SU-DHL-6 (cell line): ENCODE measurements around the gene UQCRC1.

Source experiments
- H2AFZ ChIP-seq: fragments of 200-600 bp; sonication (generic); 2 replicates; pipeline ENCODE4 v1.6.1; 2014; ENCODE audit warnings: low read depth, mild to moderate bottlenecking, moderate library complexity, mixed read lengths, antibody characterized with exemption, low read length; ENCODE audit not compliant: severe bottlenecking
- H3F3A ChIP-seq: fragments of 200-600 bp; shearing (Covaris generic); 2 replicates; pipeline ENCODE4 v1.6.0; 2016; ENCODE audit warnings: antibody characterized with exemption, mild to moderate bottlenecking; ENCODE audit not compliant: insufficient read depth
- H3K27ac ChIP-seq: fragments of 200-600 bp; sonication (generic); 2 replicates; pipeline ENCODE4 v1.5.1; 2016; ENCODE audit warnings: low read depth, mild to moderate bottlenecking, low read length, moderate library complexity, mixed read lengths
- H3K27me3 ChIP-seq: fragments of 200-600 bp; sonication (generic), shearing (Covaris generic); 2 replicates; pipeline ENCODE4 v1.6.0; 2014; ENCODE audit warnings: mild to moderate bottlenecking, low read length
- H3K36me3 ChIP-seq: fragments of 200-600 bp; sonication (generic); 2 replicates; pipeline ENCODE4 v1.6.1; 2014; ENCODE audit warnings: mild to moderate bottlenecking, low read length, mixed read lengths
- H3K4me2 ChIP-seq: fragments of 300-600, 200-600 bp; shearing (Covaris generic), sonication (generic); 2 replicates; pipeline ENCODE4 v1.6.0; 2014; ENCODE audit warnings: low read length, low read depth, mild to moderate bottlenecking; ENCODE audit not compliant: poor library complexity, severe bottlenecking
- H3K4me3 ChIP-seq: fragments of 200-600 bp; sonication (generic); 2 replicates; pipeline ENCODE4 v1.5.1; 2014; ENCODE audit warnings: antibody characterized with exemption, low read length, mild to moderate bottlenecking, mixed read lengths; ENCODE audit not compliant: insufficient read depth, poor library complexity, severe bottlenecking
- H3K79me2 ChIP-seq: fragments of 200-600 bp; sonication (generic); 2 replicates; pipeline ENCODE4 v1.6.1; 2014; ENCODE audit warnings: mild to moderate bottlenecking, low read length, moderate library complexity; ENCODE audit not compliant: insufficient read depth
- H3K9ac ChIP-seq: fragments of 200-600 bp; sonication (generic); 2 replicates; pipeline ENCODE4 v1.7.0; 2014; ENCODE audit warnings: mild to moderate bottlenecking, low read length
- H3K9me2 ChIP-seq: fragments of 200-600 bp; sonication (generic); replicated peaks from 2 replicates; pipeline ENCODE4 v1.6.1; 2014; ENCODE audit warnings: low read length; ENCODE audit not compliant: insufficient read depth
- H3K9me3 ChIP-seq: fragments of 200-600 bp; sonication (generic); 2 replicates; pipeline ENCODE4 v1.6.1; 2014; ENCODE audit warnings: low read length, mixed read lengths; ENCODE audit not compliant: insufficient read depth
- H4K20me1 ChIP-seq: fragments of 200-600 bp; sonication (generic); 2 replicates; pipeline ENCODE4 v1.6.1; 2014; ENCODE audit warnings: low read depth, mild to moderate bottlenecking, antibody characterized with exemption, low read length, moderate library complexity, mixed read lengths
- EZH2phosphoT487 ChIP-seq: fragments of 200-600 bp; sonication (generic), shearing (Covaris generic); conservative IDR thresholded peaks from 2 replicates; pipeline ENCODE4 v1.6.1; 2018; ENCODE audit warnings: mild to moderate bottlenecking, antibody characterized with exemption, low read length, moderate library complexity, mixed read lengths
- TF ChIP-seq, protein P1 (sequence below): fragments of 200-600 bp; sonication (generic); IDR thresholded peaks from one replicate; pipeline ENCODE4 v1.5.1; 2017; ENCODE audit warnings: antibody characterized with exemption, mild to moderate bottlenecking, low read length, moderate library complexity; ENCODE audit not compliant: insufficient read depth, poor library complexity, severe bottlenecking

The UQCRC1 gene

DNA sequence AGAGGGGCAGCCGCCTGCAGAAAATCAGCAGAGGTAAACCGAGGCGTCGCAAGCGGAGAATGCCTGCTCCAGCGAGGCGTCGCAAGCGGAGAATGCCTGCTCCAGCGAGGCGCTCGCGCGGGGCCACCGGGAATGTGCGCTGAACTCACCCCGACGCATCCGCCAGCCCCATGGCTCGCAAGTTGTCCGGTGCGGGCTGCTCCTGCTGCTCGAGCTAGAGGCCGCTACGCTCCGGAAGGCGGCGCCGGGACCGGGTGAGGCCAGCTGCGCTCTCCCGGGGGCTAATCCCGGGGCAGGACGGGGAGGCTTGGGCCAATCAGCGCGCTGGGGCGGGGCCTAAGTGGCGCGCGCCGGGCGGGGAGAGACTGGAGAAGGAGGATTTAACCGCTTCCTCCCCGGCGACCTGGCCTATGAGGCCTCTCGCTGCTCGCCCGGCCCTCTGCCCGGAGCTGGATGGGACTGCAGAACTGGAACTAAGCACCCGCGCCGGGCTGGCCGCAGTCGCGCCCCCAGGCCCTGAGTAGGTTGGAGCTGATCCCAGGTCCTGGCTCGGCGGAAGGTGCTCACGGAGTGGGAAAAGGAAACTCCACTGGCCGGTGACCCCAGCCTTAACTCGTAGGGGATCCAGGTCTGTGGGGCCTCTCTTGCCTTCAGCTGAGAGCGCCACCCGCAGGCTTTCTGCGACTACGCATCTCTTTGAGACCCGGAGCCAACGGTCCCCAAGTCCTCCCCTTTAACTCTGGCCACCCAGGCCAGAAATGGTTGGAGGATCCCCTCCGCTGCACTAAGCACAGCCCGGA is 26.0 kb upstream of the UQCRC1 start, which contains the start of gene SLC26A6:
SLC26A6 (minus strand) TSS at position 240 of the 800 bp plus-strand sequence; CDS start at position 172, 68 bp downstream.
- Histone ChIP-seq H3K4me3 (peak within 1 kb of the TSS; percentile 71), H3K27ac (peak within 1 kb of the TSS; percentile 54)

DNA sequence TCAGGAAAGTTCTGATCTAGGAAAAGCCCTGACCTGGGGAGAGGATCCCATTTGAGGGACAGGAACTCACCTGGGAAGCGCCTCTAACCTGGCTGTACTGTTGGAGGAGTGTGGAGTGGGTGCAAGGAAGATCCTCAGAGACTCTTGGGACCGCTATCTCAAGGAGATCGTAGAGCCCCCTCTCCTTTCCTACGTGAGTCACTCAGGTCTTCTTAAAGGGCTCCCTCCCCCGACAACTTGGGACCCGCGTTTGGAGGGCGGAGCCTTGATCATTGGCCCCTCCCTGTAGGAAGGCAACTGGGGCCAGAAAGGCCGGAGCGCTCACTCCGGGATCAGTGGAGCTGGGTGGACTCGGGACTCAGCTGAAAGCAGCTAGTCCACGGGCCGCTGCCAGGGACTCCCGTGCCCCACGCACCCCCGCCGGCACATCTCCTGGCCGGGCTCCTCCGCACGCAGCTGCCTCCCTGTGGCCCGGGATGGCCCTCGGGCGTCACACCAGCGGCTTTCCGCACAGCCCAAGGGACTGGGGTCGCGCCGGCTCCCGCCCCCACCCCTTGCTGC is 25.3 kb upstream of the UQCRC1 start:
- Histone ChIP-seq H3K36me3 (no peaks in the 10 kb centered on the region), H3K9ac (peak overlapping the region; percentile 88)

More for the DNA sequence above, 26.0 kb upstream of the UQCRC1 start, which contains the start of gene SLC26A6:
- H3K9me2 ChIP-seq: no peaks in the 10 kb centered on the region
- H3K9ac ChIP-seq: peak within 1 kb of the TSS; percentile 88
- H3K36me3 ChIP-seq: no peaks in the 10 kb centered on the region
- H3K79me2 ChIP-seq: no peaks in the 10 kb centered on the region
- TF ChIP-seq, protein P1, sequence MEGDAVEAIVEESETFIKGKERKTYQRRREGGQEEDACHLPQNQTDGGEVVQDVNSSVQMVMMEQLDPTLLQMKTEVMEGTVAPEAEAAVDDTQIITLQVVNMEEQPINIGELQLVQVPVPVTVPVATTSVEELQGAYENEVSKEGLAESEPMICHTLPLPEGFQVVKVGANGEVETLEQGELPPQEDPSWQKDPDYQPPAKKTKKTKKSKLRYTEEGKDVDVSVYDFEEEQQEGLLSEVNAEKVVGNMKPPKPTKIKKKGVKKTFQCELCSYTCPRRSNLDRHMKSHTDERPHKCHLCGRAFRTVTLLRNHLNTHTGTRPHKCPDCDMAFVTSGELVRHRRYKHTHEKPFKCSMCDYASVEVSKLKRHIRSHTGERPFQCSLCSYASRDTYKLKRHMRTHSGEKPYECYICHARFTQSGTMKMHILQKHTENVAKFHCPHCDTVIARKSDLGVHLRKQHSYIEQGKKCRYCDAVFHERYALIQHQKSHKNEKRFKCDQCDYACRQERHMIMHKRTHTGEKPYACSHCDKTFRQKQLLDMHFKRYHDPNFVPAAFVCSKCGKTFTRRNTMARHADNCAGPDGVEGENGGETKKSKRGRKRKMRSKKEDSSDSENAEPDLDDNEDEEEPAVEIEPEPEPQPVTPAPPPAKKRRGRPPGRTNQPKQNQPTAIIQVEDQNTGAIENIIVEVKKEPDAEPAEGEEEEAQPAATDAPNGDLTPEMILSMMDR: peak; percentile 58
- no peak for TF ChIP-seq EZH2phosphoT487
- H3K27me3 ChIP-seq: no peaks in the 10 kb centered on the region
- H3K9me3 ChIP-seq: no peaks in the 10 kb centered on the region
- H4K20me1 ChIP-seq: no peaks in the 10 kb centered on the region
- H3K4me2 ChIP-seq: peak within 1 kb of the TSS; percentile 66
- peak within 1 kb of the TSS; percentile 87 for H2AFZ ChIP-seq
- H3F3A ChIP-seq: no peaks in the 10 kb centered on the region

DNA sequence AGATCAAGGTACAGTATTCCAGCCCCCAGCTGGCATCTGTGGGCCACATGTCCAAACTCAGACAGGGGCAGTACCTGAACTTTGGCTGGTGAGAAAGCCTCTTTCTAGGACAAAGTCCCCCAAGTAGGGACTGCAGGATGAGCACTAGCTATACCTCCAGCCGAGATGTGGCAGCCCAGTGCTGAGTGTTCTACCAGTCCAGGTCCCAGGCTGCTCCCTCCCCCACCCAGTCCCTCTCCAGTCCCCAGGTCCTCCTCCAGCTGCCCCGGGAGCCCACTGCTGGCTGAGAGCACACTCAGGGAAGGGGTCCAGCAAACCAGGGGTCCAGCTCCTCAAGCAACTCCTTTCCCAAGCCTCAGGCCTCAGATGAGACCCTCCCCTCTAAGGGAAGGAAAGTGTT is 24.3 kb upstream of the UQCRC1 start:
- Histone ChIP-seq H3K4me3 (no peak overlapping the region), H3F3A (no peaks in the 10 kb centered on the region), H3K79me2 (no peaks in the 10 kb centered on the region), H3K27ac (no peak overlapping the region), H3K9me3 (no peaks in the 10 kb centered on the region), H2AFZ (no peak overlapping the region), H4K20me1 (no peaks in the 10 kb centered on the region), H3K9me2 (no peaks in the 10 kb centered on the region), H3K27me3 (no peaks in the 10 kb centered on the region), H3K9ac (no peak overlapping the region), H3K36me3 (no peaks in the 10 kb centered on the region), H3K4me2 (peak overlapping the region; percentile 56)
- no peak for TF ChIP-seq EZH2phosphoT487
- TF ChIP-seq, protein P1: no peak

More for the DNA sequence above, 25.3 kb upstream of the UQCRC1 start:
- peak overlapping the region; percentile 56 for H3K4me2 ChIP-seq
- peak overlapping the region; percentile 54 for H3K27ac ChIP-seq
- TF ChIP-seq EZH2phosphoT487: no peak
- TF ChIP-seq, protein P1: no peak
- no peaks in the 10 kb centered on the region for H3K79me2 ChIP-seq
- H3F3A ChIP-seq: no peaks in the 10 kb centered on the region
- peak overlapping the region; percentile 76 for H2AFZ ChIP-seq
- H3K4me3 ChIP-seq: peak overlapping the region; percentile 71
- no peaks in the 10 kb centered on the region for H3K9me2 ChIP-seq
- H3K9me3 ChIP-seq: no peaks in the 10 kb centered on the region
- no peaks in the 10 kb centered on the region for H3K27me3 ChIP-seq
- no peaks in the 10 kb centered on the region for H4K20me1 ChIP-seq
